ENCODE data around the gene GANC. TPM values are rescaled to one million over a fixed set of nuclear protein-coding genes. Genes with fewer than 3 reads are reported as not detected.
A peak's percentile ranks its signal among the peaks of the same experiment; 100 is the strongest.

Gene GANC
- total RNA-seq, 1 experiment from 2014 or later = 24.0 TPM

DNA sequence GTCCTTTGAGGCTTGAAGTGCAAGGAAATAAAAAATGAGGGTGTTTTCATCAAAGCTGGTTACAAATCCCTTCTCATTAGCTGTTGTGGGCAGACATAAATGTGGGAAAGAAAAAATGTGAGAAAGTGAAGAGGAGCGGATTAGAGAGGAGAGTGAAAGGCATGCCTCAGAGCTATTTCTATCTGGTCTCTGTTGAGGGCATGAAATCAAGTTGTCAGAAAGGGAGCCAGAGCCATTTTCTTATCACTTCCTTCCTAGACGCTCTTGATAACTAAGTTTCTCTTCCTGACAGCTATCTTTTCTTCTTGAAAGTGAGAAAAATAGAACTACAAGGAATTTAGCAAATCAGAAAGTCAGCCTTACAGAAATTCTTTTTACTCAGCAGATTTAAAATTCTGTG is 65.5 kb downstream of the GANC start:
- intact Hi-C loops (cut with micrococcal nuclease) = no loop called here
- Mint-ChIP-seq H3K27ac (ENCODE audit: low read depth, unreplicated experiment) (no peak overlapping the region), H3K4me3 (ENCODE audit: unreplicated experiment) (no peak overlapping the region), H3K27me3 (ENCODE audit: insufficient read depth, unreplicated experiment) (no peaks in the 10 kb centered on the region), H3K36me3 (ENCODE audit: insufficient read depth, unreplicated experiment) (peaks cover 17% of the 10 kb centered on the region), H3K4me1 (ENCODE audit: insufficient read depth, unreplicated experiment) (peaks cover 5% of the 10 kb centered on the region), H3K9me3 (ENCODE audit: unreplicated experiment) (peaks cover 8% of the 10 kb centered on the region)
- TF ChIP-seq, protein P1, sequence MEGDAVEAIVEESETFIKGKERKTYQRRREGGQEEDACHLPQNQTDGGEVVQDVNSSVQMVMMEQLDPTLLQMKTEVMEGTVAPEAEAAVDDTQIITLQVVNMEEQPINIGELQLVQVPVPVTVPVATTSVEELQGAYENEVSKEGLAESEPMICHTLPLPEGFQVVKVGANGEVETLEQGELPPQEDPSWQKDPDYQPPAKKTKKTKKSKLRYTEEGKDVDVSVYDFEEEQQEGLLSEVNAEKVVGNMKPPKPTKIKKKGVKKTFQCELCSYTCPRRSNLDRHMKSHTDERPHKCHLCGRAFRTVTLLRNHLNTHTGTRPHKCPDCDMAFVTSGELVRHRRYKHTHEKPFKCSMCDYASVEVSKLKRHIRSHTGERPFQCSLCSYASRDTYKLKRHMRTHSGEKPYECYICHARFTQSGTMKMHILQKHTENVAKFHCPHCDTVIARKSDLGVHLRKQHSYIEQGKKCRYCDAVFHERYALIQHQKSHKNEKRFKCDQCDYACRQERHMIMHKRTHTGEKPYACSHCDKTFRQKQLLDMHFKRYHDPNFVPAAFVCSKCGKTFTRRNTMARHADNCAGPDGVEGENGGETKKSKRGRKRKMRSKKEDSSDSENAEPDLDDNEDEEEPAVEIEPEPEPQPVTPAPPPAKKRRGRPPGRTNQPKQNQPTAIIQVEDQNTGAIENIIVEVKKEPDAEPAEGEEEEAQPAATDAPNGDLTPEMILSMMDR (IDR thresholded peaks at IDR 0.05; ENCODE audit: unreplicated experiment) = no peak
- ChIA-PET CTCF (interaction anchor here (0.6 to 1.2 kb wide), 2 partner anchors 9 to 27 kb away, joined by 3 read pairs; no protein-coding TSS in a partner anchor), POLR2A (interaction anchor here (1.7 kb wide), 1 partner anchor 10 kb away, joined by 4 read pairs; no protein-coding TSS in a partner anchor)
- no peak for DNase-seq (ENCODE audit: unreplicated experiment)
- no TSS peak for BruUV-seq (replicated peaks)

DNA sequence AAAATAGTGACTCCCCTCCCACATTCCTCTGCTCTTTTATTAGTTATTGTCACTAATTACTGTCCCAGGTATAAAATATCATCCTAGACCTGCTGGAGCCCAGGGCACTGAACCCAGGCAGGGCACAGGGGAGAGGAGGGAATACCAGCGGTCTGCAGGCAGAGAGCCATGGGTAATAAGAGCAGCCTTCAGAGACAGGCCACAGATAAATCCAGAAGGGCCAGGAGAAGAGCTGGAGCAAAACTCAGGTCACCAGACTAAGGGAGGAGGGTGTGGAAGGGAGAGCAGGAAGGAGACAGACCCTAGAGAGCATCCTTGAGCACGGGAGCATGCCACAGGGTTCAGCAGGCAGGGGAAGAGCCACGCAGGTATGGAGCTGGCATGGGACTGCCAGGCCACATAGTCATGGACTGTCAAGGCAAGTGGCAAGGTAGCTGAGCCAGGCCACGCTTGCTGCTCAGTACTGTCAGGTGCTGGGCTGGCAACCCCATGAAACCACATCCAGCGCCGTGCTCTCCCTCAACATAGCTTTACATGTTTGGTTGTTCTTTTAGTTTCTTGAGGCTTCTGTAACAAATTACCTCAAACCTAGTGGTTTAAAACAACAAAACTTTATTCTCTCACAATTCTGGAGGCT is 70.7 kb downstream of the GANC start:
- intact Hi-C loops (cut with micrococcal nuclease) = no loop called here
- no peak overlapping the region for H3K4me3 Mint-ChIP-seq (ENCODE audit: unreplicated experiment)
- H3K4me1 Mint-ChIP-seq (ENCODE audit: insufficient read depth, unreplicated experiment) = peaks cover 13% of the 10 kb centered on the region
- H3K27me3 Mint-ChIP-seq (ENCODE audit: insufficient read depth, unreplicated experiment) = no peaks in the 10 kb centered on the region
- peaks cover 30% of the 10 kb centered on the region for H3K36me3 Mint-ChIP-seq (ENCODE audit: insufficient read depth, unreplicated experiment)
- H3K27ac Mint-ChIP-seq (ENCODE audit: low read depth, unreplicated experiment) = no peak overlapping the region
- H3K9me3 Mint-ChIP-seq (ENCODE audit: unreplicated experiment) = no peaks in the 10 kb centered on the region
- ChIA-PET POLR2A (no interaction called here), CTCF (no interaction called here)
- no TSS peak for BruUV-seq (replicated peaks)
- TF ChIP-seq, protein P1 (IDR thresholded peaks at IDR 0.05; ENCODE audit: unreplicated experiment) = no peak
- no peak for DNase-seq (ENCODE audit: unreplicated experiment)

DNA sequence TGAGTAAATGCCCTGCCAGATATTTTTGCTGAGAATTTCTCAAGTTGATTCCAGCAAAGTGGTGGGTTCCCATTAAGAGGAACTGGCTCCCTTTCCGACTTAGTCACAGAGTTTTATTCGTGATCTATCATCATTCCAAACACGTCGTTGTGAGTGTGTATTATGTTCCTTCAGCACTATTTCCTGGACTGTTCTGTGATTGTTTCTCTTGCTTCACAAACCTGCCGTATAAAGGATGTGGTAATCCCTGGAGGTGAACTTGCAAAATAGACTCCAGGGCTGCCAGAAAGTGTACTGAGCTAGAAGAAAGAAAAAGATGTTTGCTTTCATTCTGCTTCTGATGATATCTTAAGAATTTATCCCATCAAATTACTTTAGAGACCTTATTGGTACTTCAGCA is 71.8 kb downstream of the GANC start:
- H3K4me1 Mint-ChIP-seq (ENCODE audit: insufficient read depth, unreplicated experiment) = peaks cover 13% of the 10 kb centered on the region
- TF ChIP-seq, protein P1 (IDR thresholded peaks at IDR 0.05; ENCODE audit: unreplicated experiment) = no peak
- peaks cover 38% of the 10 kb centered on the region for H3K36me3 Mint-ChIP-seq (ENCODE audit: insufficient read depth, unreplicated experiment)
- no peaks in the 10 kb centered on the region for H3K9me3 Mint-ChIP-seq (ENCODE audit: unreplicated experiment)
- intact Hi-C loops (cut with micrococcal nuclease) = no loop called here
- H3K27ac Mint-ChIP-seq (ENCODE audit: low read depth, unreplicated experiment) = peak overlapping the region; percentile 28
- no peaks in the 10 kb centered on the region for H3K27me3 Mint-ChIP-seq (ENCODE audit: insufficient read depth, unreplicated experiment)
- peak; percentile 72 for DNase-seq (ENCODE audit: unreplicated experiment)
- no TSS peak for BruUV-seq (replicated peaks)
- CTCF ChIA-PET = no interaction called here
- POLR2A ChIA-PET = no interaction called here
- H3K4me3 Mint-ChIP-seq (ENCODE audit: unreplicated experiment) = no peak overlapping the region

DNA sequence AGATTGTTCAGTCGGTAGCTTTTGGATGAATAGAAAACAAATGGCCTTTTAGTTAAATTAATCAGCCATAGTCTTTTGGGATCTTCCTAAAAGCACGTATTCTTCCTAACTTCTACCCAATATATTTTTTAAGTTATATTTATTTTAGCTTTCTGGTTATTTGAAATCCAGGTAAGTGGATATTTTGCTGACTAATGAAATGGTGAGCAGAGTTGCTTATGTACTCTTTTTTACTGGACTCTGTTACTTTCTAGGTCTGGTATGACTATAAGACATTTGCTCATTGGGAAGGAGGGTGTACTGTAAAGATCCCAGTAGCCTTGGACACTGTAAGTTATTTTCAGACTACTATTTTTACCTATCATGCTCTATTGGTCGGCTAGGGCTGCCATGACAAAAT is 72.5 kb downstream of the GANC start:
- BruUV-seq (replicated peaks) = no TSS peak
- Mint-ChIP-seq H3K4me3 (ENCODE audit: unreplicated experiment) (no peak overlapping the region), H3K27me3 (ENCODE audit: insufficient read depth, unreplicated experiment) (no peaks in the 10 kb centered on the region), H3K27ac (ENCODE audit: low read depth, unreplicated experiment) (peak overlapping the region; percentile 28), H3K9me3 (ENCODE audit: unreplicated experiment) (no peaks in the 10 kb centered on the region), H3K4me1 (ENCODE audit: insufficient read depth, unreplicated experiment) (peaks cover 13% of the 10 kb centered on the region), H3K36me3 (ENCODE audit: insufficient read depth, unreplicated experiment) (peaks cover 45% of the 10 kb centered on the region)
- TF ChIP-seq, protein P1 (IDR thresholded peaks at IDR 0.05; ENCODE audit: unreplicated experiment) = no peak
- ChIA-PET CTCF (no interaction called here), POLR2A (no interaction called here)
- intact Hi-C loops (cut with micrococcal nuclease) = no loop called here
- DNase-seq (ENCODE audit: unreplicated experiment) = no peak

Data from MCF 10A (cell line).